HL-60/S4 treated with retinoic acid at 250 ng/mL for 4 days and 3 days (cell line): ENCODE measurements around the gene GGT5.
"Not testable (repeated sequence)": the region's sequence is repeated elsewhere in the genome, so short reads cannot be mapped to it uniquely, and the experiment has no call there.

Experiments
- in situ Hi-C: fragments of 300-500 bp; cut with MboI; formaldehyde crosslinking; loops from 2 replicates; pipeline ENCODE4 v1.7.0; 2022; ENCODE audit warnings: low sequenced_read_pairs

GGT5 gene

GRCh38 chr22:24207264-24208011 is 37.4 kb downstream of the GGT5 start:
- in situ Hi-C loops: no loop called here

GRCh38 chr22:24206460-24207263 is 38.2 kb downstream of the GGT5 start:
- in situ Hi-C loops: not testable (repeated sequence)

- in situ Hi-C loops: no loop called here
These were observed 39.3 kb downstream of the GGT5 start for GRCh38 chr22:24205438-24206195.

GRCh38 chr22:24203856-24204255 is 41.0 kb downstream of the GGT5 start:
- in situ Hi-C loops: not testable (repeated sequence)

GRCh38 chr22:24201681-24202614 is 42.9 kb downstream of the GGT5 start:
- in situ Hi-C loops: no loop called here

- in situ Hi-C loops: no loop called here
These were observed 44.2 kb downstream of the GGT5 start for GRCh38 chr22:24200619-24201212.

GRCh38 chr22:24198682-24199052 is 46.2 kb downstream of the GGT5 start:
- in situ Hi-C loops: no loop called here

- in situ Hi-C loops: no loop called here
These were observed 53.0 kb downstream of the GGT5 start for GRCh38 chr22:24191893-24192292.

GRCh38 chr22:24191381-24191841 is 53.5 kb downstream of the GGT5 start:
- in situ Hi-C loops: no loop called here

GRCh38 chr22:24190596-24191208 is 54.2 kb downstream of the GGT5 start:
- in situ Hi-C loops: no loop called here

GRCh38 chr22:24190159-24190540 is 54.7 kb downstream of the GGT5 start:
- in situ Hi-C loops: no loop called here

GRCh38 chr22:24189249-24190158 is 55.4 kb downstream of the GGT5 start:
- in situ Hi-C loops: no loop called here

- in situ Hi-C loops: no loop called here
These were observed 56.1 kb downstream of the GGT5 start for GRCh38 chr22:24188705-24189248.

- in situ Hi-C loops: no loop called here
These were observed 56.9 kb downstream of the GGT5 start for GRCh38 chr22:24187731-24188644.

GRCh38 chr22:24186892-24187670 is 57.8 kb downstream of the GGT5 start:
- in situ Hi-C loops: no loop called here

GRCh38 chr22:24186352-24186740 is 58.5 kb downstream of the GGT5 start:
- in situ Hi-C loops: no loop called here
